Endothelial cell (in vitro differentiated cells): ENCODE data around the gene PRKCZ. TPM values are rescaled to one million over a fixed set of nuclear protein-coding genes. Genes with fewer than 3 reads are reported as not detected.

ENCODE experiments used
- DNase-seq: peaks from one replicate; pipeline ENCODE4 v3.0.0; 2021; ENCODE audit warnings: low spot score
- H3K27ac Mint-ChIP-seq: one replicate; pipeline ENCODE4 v1.8.0; 2021; ENCODE audit warnings: mixed read lengths, inconsistent platforms; ENCODE audit not compliant: unreplicated experiment
- H3K27me3 Mint-ChIP-seq: one replicate; pipeline ENCODE4 v1.8.0; 2021; ENCODE audit warnings: mild to moderate bottlenecking, moderate library complexity, mixed read lengths, inconsistent platforms; ENCODE audit not compliant: unreplicated experiment
- H3K36me3 Mint-ChIP-seq: one replicate; pipeline ENCODE4 v1.8.0; 2021; ENCODE audit warnings: mild to moderate bottlenecking, low read depth, mixed read lengths, inconsistent platforms; ENCODE audit not compliant: unreplicated experiment
- H3K4me1 Mint-ChIP-seq: one replicate; pipeline ENCODE4 v1.8.0; 2021; ENCODE audit warnings: mild to moderate bottlenecking, mixed read lengths, inconsistent platforms; ENCODE audit not compliant: unreplicated experiment
- H3K4me3 Mint-ChIP-seq: one replicate; pipeline ENCODE4 v1.8.0; 2021; ENCODE audit warnings: mild to moderate bottlenecking, mixed read lengths, inconsistent platforms; ENCODE audit not compliant: unreplicated experiment
- H3K9me3 Mint-ChIP-seq: one replicate; pipeline ENCODE4 v1.8.0; 2021; ENCODE audit warnings: mixed read lengths, inconsistent platforms; ENCODE audit not compliant: unreplicated experiment
- total RNA-seq: library from RNA; stranded (reverse); fragmentation: NEBNext Ultra II Directional; extraction: Animal tissue kit (Norgen Biotek cat#: 25700); gene quantifications from one replicate; pipeline ENCODE4 v1.2.1, GENCODE V29; 2021; ENCODE audit not compliant: unreplicated experiment
- TF ChIP-seq, protein P1 (sequence below): fragments of 200-600 bp; sonication (generic); IDR thresholded peaks from one replicate; pipeline ENCODE4 v1.5.0; 2021; ENCODE audit warnings: antibody characterized with exemption; ENCODE audit not compliant: unreplicated experiment

The PRKCZ gene
- total RNA-seq, 1 donor from 2014 or later: 23.1 TPM

DNA sequence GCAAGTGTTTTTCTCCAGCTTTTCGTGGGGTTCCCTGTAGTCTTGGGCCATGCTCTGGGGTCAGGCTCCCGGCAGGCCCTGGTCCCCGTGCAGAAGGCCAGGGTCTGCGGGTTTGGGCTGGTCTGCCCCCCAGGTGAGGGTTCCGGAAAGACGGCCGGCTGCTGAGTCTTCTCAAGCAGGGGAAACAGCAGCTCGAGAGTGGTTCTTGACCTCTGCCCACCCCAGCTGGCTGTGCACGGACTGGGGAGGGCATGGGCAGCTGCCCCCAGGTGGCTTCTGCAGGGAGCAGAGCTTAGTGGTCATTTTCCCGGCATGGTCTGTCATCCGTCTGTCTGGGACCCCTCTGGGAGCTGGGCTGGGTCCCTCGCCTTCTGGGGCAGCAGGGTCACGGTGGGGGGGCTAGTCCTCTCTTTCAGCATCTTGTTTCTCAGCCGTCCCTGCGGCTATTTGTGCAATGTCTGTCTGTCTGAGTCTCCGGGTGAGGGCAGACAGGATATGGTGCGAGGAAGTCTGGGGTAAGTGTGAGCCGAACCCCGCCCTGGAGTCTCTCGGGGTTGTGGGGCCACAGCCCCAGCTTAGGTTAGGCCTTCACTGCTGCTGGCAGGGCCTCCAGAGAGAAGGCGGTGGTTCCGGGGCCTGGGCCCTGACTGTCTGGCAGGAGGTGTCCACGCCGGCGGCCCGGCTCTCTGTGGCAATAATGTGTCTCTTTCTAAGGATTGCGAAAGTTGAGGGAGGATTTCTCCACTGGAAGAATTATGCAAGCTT lies 184.0 kb downstream of the PRKCZ start:
- Mint-ChIP-seq H3K27ac (peak overlapping the region; percentile 70), H3K36me3 (peaks cover 8% of the 10 kb centered on the region), H3K4me3 (peak overlapping the region; percentile 59), H3K27me3 (peaks cover 15% of the 10 kb centered on the region), H3K9me3 (no peaks in the 10 kb centered on the region), H3K4me1 (peaks cover 55% of the 10 kb centered on the region)
- DNase-seq: no peak
- TF ChIP-seq, protein P1, sequence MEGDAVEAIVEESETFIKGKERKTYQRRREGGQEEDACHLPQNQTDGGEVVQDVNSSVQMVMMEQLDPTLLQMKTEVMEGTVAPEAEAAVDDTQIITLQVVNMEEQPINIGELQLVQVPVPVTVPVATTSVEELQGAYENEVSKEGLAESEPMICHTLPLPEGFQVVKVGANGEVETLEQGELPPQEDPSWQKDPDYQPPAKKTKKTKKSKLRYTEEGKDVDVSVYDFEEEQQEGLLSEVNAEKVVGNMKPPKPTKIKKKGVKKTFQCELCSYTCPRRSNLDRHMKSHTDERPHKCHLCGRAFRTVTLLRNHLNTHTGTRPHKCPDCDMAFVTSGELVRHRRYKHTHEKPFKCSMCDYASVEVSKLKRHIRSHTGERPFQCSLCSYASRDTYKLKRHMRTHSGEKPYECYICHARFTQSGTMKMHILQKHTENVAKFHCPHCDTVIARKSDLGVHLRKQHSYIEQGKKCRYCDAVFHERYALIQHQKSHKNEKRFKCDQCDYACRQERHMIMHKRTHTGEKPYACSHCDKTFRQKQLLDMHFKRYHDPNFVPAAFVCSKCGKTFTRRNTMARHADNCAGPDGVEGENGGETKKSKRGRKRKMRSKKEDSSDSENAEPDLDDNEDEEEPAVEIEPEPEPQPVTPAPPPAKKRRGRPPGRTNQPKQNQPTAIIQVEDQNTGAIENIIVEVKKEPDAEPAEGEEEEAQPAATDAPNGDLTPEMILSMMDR: no peak

DNA sequence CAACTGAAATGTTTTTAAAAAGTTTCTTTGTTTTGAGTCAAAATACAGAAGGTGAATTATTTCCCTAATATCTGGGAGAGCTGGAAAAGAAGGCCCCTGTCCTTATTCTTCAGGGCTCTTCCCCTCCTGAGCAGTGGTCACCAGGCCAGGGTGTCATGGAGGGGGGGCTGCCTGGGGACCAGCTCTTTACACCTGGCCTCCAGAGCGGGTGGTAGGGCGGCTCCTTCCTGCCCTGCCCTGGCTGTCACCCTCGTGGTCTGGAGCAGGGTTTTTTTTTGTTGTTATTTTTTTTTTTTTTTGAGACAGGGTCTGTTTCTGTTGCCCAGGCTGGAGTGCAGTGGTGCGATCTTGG lies 184.5 kb downstream of the PRKCZ start:
- Mint-ChIP-seq H3K27ac (peak overlapping the region; percentile 70), H3K4me1 (peaks cover 56% of the 10 kb centered on the region)

More for the DNA sequence above, 184.5 kb downstream of the PRKCZ start:
- DNase-seq: no peak
- Mint-ChIP-seq H3K27me3 (peaks cover 13% of the 10 kb centered on the region), H3K9me3 (no peaks in the 10 kb centered on the region), H3K36me3 (peaks cover 8% of the 10 kb centered on the region), H3K4me3 (peak overlapping the region; percentile 59)
- TF ChIP-seq, protein P1: no peak

Other genes with a start within 250 kb of the PRKCZ start
- gene GNB1, start 159.3 kb upstream of the PRKCZ start, total RNA-seq: 427 TPM
- gene CALML6, start 135.2 kb upstream of the PRKCZ start, total RNA-seq: 0.64 TPM
- gene TMEM52, start 131.1 kb upstream of the PRKCZ start, total RNA-seq: 0.92 TPM
- gene CFAP74, start 46.6 kb upstream of the PRKCZ start, total RNA-seq: not detected
- 0.64 TPM for gene GABRD, start 31.1 kb upstream of the PRKCZ start, total RNA-seq
- 118 TPM for gene FAAP20, start 144.4 kb downstream of the PRKCZ start, total RNA-seq
- gene SKI, start 177.9 kb downstream of the PRKCZ start, total RNA-seq: 73.3 TPM